GM23338 (cell line): ENCODE measurements around the gene UQCR11. TPM values are rescaled to one million over a fixed set of nuclear protein-coding genes. Genes with fewer than 3 reads are reported as not detected.

ENCODE experiments used
- ATAC-seq: fragments of 200-7000 bp; cut with Tn5 transposase; 3 replicates; pipeline ENCODE4 v1.9.1; 2020
- DNase-seq: peaks from one replicate; pipeline ENCODE4 v3.0.0-alpha.2; 2015; ENCODE audit warnings: low spot score
- H2AFZ ChIP-seq: fragments of 200-600 bp; sonication (generic); 2 replicates; pipeline ENCODE4 v1.8.0; 2016; ENCODE audit warnings: antibody characterized with exemption, mild to moderate bottlenecking, moderate library complexity
- H3F3A ChIP-seq: fragments of 200-600 bp; sonication (generic); replicated peaks from 2 replicates; pipeline ENCODE4 v1.8.0; 2017; ENCODE audit warnings: antibody characterized with exemption, mixed run types, low read depth
- H3K27ac ChIP-seq: fragments of 200-600 bp; sonication (generic); 2 replicates; pipeline ENCODE4 v1.6.1; 2016; ENCODE audit warnings: low read depth
- H3K27me3 ChIP-seq: fragments of 200-600 bp; sonication (generic); 2 replicates; pipeline ENCODE4 v1.8.0; 2016; ENCODE audit warnings: mild to moderate bottlenecking, mixed run types, moderate library complexity; ENCODE audit not compliant: insufficient read depth
- H3K36me3 ChIP-seq: fragments of 200-600 bp; sonication (generic); 2 replicates; pipeline ENCODE4 v1.8.0; 2016; ENCODE audit warnings: mild to moderate bottlenecking; ENCODE audit not compliant: insufficient read depth
- H3K4me1 ChIP-seq: fragments of 200-600 bp; sonication (generic); 2 replicates; pipeline ENCODE4 v1.8.0; 2016; ENCODE audit warnings: mild to moderate bottlenecking, moderate library complexity; ENCODE audit not compliant: insufficient read depth
- H3K4me2 ChIP-seq: fragments of 200-600 bp; sonication (generic); 2 replicates; pipeline ENCODE4 v1.7.1; 2017; ENCODE audit warnings: mixed run types
- H3K4me3 ChIP-seq: fragments of 200-600 bp; sonication (generic); 2 replicates; pipeline ENCODE4 v1.6.1; 2016; ENCODE audit warnings: mixed run types
- H3K79me2 ChIP-seq: fragments of 200-600 bp; sonication (generic); replicated peaks from 2 replicates; pipeline ENCODE4 v1.8.0; 2017; ENCODE audit warnings: mild to moderate bottlenecking; ENCODE audit not compliant: insufficient read depth
- H3K9me2 ChIP-seq: fragments of 200-600 bp; sonication (generic); 2 replicates; pipeline ENCODE4 v1.8.0; 2017; ENCODE audit not compliant: insufficient read depth
- H4K20me1 ChIP-seq: fragments of 200-600 bp; sonication (generic); replicated peaks from 2 replicates; pipeline ENCODE4 v1.8.0; 2017; ENCODE audit warnings: mild to moderate bottlenecking; ENCODE audit not compliant: insufficient read depth
- H3K27ac Mint-ChIP-seq: 2 replicates; pipeline ENCODE4 v1.8.0; 2020; ENCODE audit warnings: inconsistent platforms, mild to moderate bottlenecking, moderate library complexity, mixed read lengths
- H3K27me3 Mint-ChIP-seq: 3 replicates; pipeline ENCODE4 v1.8.0; 2022; ENCODE audit warnings: low read depth, mild to moderate bottlenecking, moderate library complexity, mixed read lengths, inconsistent platforms; ENCODE audit not compliant: insufficient read depth, poor library complexity
- H3K36me3 Mint-ChIP-seq: 3 replicates; pipeline ENCODE4 v1.8.0; 2021; ENCODE audit warnings: low read depth, mild to moderate bottlenecking, inconsistent platforms, moderate library complexity, mixed read lengths
- H3K4me1 Mint-ChIP-seq: 3 replicates; pipeline ENCODE4 v1.8.0; 2020; ENCODE audit warnings: mild to moderate bottlenecking, inconsistent platforms, mixed read lengths
- H3K4me3 Mint-ChIP-seq: 3 replicates; pipeline ENCODE4 v1.8.0; 2021; ENCODE audit warnings: moderate library complexity, mild to moderate bottlenecking, inconsistent platforms, mixed read lengths
- H3K9me3 Mint-ChIP-seq: 3 replicates; pipeline ENCODE4 v1.8.0; 2020; ENCODE audit warnings: moderate library complexity, mild to moderate bottlenecking, inconsistent platforms, mixed read lengths
- CREB1 ChIP-seq: fragments of 250-450 bp; sonication (Bioruptor Pico); IDR thresholded peaks from 2 replicates; pipeline ENCODE4 v1.5.0; 2020; ENCODE audit warnings: low read depth, mild to moderate bottlenecking, moderate library complexity
- EZH2 ChIP-seq: fragments of 200-600 bp; sonication (generic); IDR thresholded peaks from one replicate; pipeline ENCODE4 v1.8.0; 2017; ENCODE audit warnings: antibody characterized with exemption, mild to moderate bottlenecking, low read depth; ENCODE audit not compliant: unreplicated experiment
- EZH2phosphoT487 ChIP-seq: fragments of 200-600 bp; sonication (generic); IDR thresholded peaks from one replicate; pipeline ENCODE4 v1.8.1; 2018; ENCODE audit warnings: antibody characterized with exemption; ENCODE audit not compliant: unreplicated experiment
- JUNB ChIP-seq: IDR thresholded peaks from one replicate; pipeline ENCODE4 v1.6.1; 2016; ENCODE audit warnings: antibody characterized with exemption; ENCODE audit not compliant: unreplicated experiment
- NANOG ChIP-seq: IDR thresholded peaks from 2 replicates; pipeline ENCODE4 v1.6.1; 2016; ENCODE audit warnings: antibody characterized with exemption, borderline replicate concordance
- POLR2AphosphoS5 ChIP-seq: IDR thresholded peaks from 2 replicates; pipeline ENCODE4 v1.6.1; 2016; ENCODE audit warnings: antibody characterized with exemption, low read depth
- ZNF114 ChIP-seq: fragments of 250-450 bp; sonication (Bioruptor Pico); IDR thresholded peaks from 2 replicates; pipeline ENCODE4 v1.5.0; 2020; ENCODE audit warnings: mild to moderate bottlenecking, moderate library complexity
- ZNF331 ChIP-seq: fragments of 250-450 bp; sonication (Bioruptor Pico); IDR thresholded peaks from 2 replicates; pipeline ENCODE4 v1.5.0; 2020; ENCODE audit warnings: low read depth, mild to moderate bottlenecking, moderate library complexity
- polyA plus RNA-seq: library from polyadenylated mRNA; unstranded; fragments of >200 nt; fragmentation: Nextera tagmentation; extraction: Ambion mirVana; gene quantifications from 2 replicates; pipeline ENCODE4 v1.2.1, GENCODE V29; 2016
- total RNA-seq: library from RNA; depleted of rRNA; stranded (reverse); fragments of >200 nt; shearing (Covaris generic); gene quantifications from 2 replicates; pipeline ENCODE4 v1.2.3, GENCODE V29; 2014
- TF ChIP-seq, protein P1 (sequence below), 2 experiments: fragments of 200-600 bp in 1 of 2; sonication (generic) in 1 of 2; conservative IDR thresholded peaks; 2 replicates each; pipeline versions ENCODE4 v1.5.1 to v1.6.1; 2016 to 2017; ENCODE audit warnings: antibody characterized with exemption in 2 of 2, low read depth in 2 of 2, mild to moderate bottlenecking in 2 of 2, moderate library complexity in 1 of 2
- TF ChIP-seq, protein P2 (sequence below): IDR thresholded peaks from one replicate; pipeline ENCODE4 v1.6.1; 2018; ENCODE audit warnings: antibody characterized with exemption; ENCODE audit not compliant: unreplicated experiment
- TF ChIP-seq, protein P3 (sequence below): IDR thresholded peaks from 2 replicates; pipeline ENCODE4 v1.6.1; 2016; ENCODE audit warnings: antibody characterized with exemption
- TF ChIP-seq, protein P4 (sequence below): fragments of 250-450 bp; sonication (Bioruptor Pico); IDR thresholded peaks from 2 replicates; pipeline ENCODE4 v1.5.0; 2020; ENCODE audit warnings: mild to moderate bottlenecking, moderate library complexity

UQCR11 gene
- total and polyA plus RNA-seq, 2 experiments from 2014 or later = 46.4 to 413 TPM

DNA sequence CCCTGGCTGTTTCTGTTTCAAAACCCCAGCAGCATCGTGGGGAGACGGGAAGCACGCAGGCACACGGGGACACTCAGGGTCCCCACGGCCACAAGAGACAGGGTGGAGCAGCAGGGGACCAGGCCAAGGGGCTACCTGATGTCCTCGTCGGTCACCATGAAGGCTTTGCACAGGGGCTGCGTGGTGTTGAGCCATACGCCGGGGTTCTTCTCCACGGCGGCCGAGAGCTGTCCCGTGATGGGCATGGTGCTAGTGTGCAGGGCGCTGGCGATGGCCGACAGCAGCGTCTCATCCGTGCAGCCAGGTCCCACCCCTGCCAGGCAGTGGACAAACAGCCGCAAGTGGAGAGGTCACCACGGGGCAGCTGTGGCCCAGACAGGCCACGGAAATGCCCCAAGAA lies 24.3 kb downstream of the UQCR11 start:
- Histone ChIP-seq H3K36me3 (no peaks in the 10 kb centered on the region; the same call in 1 of the 2 replicates), H3K79me2 (peaks cover 2% of the 10 kb centered on the region; the same call in 1 of the 2 replicates), H4K20me1 (peaks cover 11% of the 10 kb centered on the region), H3K4me2 (no peak overlapping the region), H3K27ac (no peak overlapping the region), H2AFZ (no peak overlapping the region), H3K4me1 (no peaks in the 10 kb centered on the region), H3K4me3 (no peak overlapping the region), H3K27me3 (no peaks in the 10 kb centered on the region), H3F3A (no peaks in the 10 kb centered on the region), H3K9me2 (no peaks in the 10 kb centered on the region)
- ATAC-seq = no peak
- TF ChIP-seq, protein P1, sequence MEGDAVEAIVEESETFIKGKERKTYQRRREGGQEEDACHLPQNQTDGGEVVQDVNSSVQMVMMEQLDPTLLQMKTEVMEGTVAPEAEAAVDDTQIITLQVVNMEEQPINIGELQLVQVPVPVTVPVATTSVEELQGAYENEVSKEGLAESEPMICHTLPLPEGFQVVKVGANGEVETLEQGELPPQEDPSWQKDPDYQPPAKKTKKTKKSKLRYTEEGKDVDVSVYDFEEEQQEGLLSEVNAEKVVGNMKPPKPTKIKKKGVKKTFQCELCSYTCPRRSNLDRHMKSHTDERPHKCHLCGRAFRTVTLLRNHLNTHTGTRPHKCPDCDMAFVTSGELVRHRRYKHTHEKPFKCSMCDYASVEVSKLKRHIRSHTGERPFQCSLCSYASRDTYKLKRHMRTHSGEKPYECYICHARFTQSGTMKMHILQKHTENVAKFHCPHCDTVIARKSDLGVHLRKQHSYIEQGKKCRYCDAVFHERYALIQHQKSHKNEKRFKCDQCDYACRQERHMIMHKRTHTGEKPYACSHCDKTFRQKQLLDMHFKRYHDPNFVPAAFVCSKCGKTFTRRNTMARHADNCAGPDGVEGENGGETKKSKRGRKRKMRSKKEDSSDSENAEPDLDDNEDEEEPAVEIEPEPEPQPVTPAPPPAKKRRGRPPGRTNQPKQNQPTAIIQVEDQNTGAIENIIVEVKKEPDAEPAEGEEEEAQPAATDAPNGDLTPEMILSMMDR (conservative IDR thresholded peaks at IDR 0.05; ENCODE audit: low read depth in 2 of 2) = no peak
- TF ChIP-seq, protein P2, sequence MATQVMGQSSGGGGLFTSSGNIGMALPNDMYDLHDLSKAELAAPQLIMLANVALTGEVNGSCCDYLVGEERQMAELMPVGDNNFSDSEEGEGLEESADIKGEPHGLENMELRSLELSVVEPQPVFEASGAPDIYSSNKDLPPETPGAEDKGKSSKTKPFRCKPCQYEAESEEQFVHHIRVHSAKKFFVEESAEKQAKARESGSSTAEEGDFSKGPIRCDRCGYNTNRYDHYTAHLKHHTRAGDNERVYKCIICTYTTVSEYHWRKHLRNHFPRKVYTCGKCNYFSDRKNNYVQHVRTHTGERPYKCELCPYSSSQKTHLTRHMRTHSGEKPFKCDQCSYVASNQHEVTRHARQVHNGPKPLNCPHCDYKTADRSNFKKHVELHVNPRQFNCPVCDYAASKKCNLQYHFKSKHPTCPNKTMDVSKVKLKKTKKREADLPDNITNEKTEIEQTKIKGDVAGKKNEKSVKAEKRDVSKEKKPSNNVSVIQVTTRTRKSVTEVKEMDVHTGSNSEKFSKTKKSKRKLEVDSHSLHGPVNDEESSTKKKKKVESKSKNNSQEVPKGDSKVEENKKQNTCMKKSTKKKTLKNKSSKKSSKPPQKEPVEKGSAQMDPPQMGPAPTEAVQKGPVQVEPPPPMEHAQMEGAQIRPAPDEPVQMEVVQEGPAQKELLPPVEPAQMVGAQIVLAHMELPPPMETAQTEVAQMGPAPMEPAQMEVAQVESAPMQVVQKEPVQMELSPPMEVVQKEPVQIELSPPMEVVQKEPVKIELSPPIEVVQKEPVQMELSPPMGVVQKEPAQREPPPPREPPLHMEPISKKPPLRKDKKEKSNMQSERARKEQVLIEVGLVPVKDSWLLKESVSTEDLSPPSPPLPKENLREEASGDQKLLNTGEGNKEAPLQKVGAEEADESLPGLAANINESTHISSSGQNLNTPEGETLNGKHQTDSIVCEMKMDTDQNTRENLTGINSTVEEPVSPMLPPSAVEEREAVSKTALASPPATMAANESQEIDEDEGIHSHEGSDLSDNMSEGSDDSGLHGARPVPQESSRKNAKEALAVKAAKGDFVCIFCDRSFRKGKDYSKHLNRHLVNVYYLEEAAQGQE = no peak
- TF ChIP-seq EZH2 (no peak), ZNF331 (CRISPR knock-in tag) (no peak), CREB1 (CRISPR knock-in tag) (no peak), EZH2phosphoT487 (no peak), NANOG (no peak), JUNB (no peak), POLR2AphosphoS5 (no peak), ZNF114 (CRISPR knock-in tag) (no peak)
- TF ChIP-seq, protein P3, sequence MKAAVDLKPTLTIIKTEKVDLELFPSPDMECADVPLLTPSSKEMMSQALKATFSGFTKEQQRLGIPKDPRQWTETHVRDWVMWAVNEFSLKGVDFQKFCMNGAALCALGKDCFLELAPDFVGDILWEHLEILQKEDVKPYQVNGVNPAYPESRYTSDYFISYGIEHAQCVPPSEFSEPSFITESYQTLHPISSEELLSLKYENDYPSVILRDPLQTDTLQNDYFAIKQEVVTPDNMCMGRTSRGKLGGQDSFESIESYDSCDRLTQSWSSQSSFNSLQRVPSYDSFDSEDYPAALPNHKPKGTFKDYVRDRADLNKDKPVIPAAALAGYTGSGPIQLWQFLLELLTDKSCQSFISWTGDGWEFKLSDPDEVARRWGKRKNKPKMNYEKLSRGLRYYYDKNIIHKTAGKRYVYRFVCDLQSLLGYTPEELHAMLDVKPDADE = no peak
- TF ChIP-seq, protein P4, sequence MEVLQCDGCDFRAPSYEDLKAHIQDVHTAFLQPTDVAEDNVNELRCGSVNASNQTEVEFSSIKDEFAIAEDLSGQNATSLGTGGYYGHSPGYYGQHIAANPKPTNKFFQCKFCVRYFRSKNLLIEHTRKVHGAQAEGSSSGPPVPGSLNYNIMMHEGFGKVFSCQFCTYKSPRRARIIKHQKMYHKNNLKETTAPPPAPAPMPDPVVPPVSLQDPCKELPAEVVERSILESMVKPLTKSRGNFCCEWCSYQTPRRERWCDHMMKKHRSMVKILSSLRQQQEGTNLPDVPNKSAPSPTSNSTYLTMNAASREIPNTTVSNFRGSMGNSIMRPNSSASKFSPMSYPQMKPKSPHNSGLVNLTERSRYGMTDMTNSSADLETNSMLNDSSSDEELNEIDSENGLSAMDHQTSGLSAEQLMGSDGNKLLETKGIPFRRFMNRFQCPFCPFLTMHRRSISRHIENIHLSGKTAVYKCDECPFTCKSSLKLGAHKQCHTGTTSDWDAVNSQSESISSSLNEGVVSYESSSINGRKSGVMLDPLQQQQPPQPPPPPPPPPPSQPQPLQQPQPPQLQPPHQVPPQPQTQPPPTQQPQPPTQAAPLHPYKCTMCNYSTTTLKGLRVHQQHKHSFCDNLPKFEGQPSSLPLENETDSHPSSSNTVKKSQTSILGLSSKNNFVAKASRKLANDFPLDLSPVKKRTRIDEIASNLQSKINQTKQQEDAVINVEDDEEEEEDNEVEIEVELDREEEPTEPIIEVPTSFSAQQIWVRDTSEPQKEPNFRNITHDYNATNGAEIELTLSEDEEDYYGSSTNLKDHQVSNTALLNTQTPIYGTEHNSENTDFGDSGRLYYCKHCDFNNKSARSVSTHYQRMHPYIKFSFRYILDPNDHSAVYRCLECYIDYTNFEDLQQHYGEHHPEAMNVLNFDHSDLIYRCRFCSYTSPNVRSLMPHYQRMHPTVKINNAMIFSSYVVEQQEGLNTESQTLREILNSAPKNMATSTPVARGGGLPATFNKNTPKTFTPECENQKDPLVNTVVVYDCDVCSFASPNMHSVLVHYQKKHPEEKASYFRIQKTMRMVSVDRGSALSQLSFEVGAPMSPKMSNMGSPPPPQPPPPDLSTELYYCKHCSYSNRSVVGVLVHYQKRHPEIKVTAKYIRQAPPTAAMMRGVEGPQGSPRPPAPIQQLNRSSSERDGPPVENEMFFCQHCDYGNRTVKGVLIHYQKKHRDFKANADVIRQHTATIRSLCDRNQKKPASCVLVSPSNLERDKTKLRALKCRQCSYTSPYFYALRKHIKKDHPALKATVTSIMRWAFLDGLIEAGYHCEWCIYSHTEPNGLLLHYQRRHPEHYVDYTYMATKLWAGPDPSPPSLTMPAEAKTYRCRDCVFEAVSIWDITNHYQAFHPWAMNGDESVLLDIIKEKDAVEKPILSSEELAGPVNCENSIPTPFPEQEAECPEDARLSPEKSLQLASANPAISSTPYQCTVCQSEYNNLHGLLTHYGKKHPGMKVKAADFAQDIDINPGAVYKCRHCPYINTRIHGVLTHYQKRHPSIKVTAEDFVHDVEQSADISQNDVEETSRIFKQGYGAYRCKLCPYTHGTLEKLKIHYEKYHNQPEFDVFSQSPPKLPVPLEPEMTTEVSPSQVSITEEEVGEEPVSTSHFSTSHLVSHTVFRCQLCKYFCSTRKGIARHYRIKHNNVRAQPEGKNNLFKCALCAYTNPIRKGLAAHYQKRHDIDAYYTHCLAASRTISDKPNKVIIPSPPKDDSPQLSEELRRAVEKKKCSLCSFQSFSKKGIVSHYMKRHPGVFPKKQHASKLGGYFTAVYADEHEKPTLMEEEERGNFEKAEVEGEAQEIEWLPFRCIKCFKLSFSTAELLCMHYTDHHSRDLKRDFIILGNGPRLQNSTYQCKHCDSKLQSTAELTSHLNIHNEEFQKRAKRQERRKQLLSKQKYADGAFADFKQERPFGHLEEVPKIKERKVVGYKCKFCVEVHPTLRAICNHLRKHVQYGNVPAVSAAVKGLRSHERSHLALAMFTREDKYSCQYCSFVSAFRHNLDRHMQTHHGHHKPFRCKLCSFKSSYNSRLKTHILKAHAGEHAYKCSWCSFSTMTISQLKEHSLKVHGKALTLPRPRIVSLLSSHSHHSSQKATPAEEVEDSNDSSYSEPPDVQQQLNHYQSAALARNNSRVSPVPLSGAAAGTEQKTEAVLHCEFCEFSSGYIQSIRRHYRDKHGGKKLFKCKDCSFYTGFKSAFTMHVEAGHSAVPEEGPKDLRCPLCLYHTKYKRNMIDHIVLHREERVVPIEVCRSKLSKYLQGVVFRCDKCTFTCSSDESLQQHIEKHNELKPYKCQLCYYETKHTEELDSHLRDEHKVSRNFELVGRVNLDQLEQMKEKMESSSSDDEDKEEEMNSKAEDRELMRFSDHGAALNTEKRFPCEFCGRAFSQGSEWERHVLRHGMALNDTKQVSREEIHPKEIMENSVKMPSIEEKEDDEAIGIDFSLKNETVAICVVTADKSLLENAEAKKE (CRISPR knock-in tag) = no peak
- no peak for DNase-seq
- no peaks in the 10 kb centered on the region for H3K9me3 Mint-ChIP-seq
- H3K27me3 Mint-ChIP-seq = peaks cover 4% of the 10 kb centered on the region
- H3K36me3 Mint-ChIP-seq = peaks cover 61% of the 10 kb centered on the region
- no peaks in the 10 kb centered on the region for H3K4me1 Mint-ChIP-seq
- no peak overlapping the region for H3K27ac Mint-ChIP-seq
- H3K4me3 Mint-ChIP-seq = no peak overlapping the region
